ENCODE data around the gene POU6F2.
"Not testable (repeated sequence)": the region's sequence is repeated elsewhere in the genome, so short reads cannot be mapped to it uniquely, and the experiment has no call there.

Gene POU6F2

GRCh38 chr7:39001595-39001994, 23.9 kb downstream of the POU6F2 start:
- DNase-seq, result no peak

- no peak for DNase-seq
Measured at GRCh38 chr7:39002755-39003154, 25.0 kb downstream of the POU6F2 start.

- no peak for DNase-seq
Measured at GRCh38 chr7:39005036-39005435, 27.3 kb downstream of the POU6F2 start.

- no peak for DNase-seq
Measured at GRCh38 chr7:39005461-39005860, 27.8 kb downstream of the POU6F2 start.

GRCh38 chr7:39013049-39013939, 35.6 kb downstream of the POU6F2 start:
- not testable (repeated sequence) for DNase-seq

GRCh38 chr7:39016609-39017008, 38.9 kb downstream of the POU6F2 start:
- no peak for DNase-seq

- DNase-seq, result no peak
Measured at GRCh38 chr7:39017369-39017915, 39.7 kb downstream of the POU6F2 start.

GRCh38 chr7:39022796-39023195, 45.1 kb downstream of the POU6F2 start:
- no peak for DNase-seq

- DNase-seq, result no peak
Measured at GRCh38 chr7:39027491-39027890, 49.8 kb downstream of the POU6F2 start.

- DNase-seq, result no peak
Measured at GRCh38 chr7:39033885-39034624, 56.3 kb downstream of the POU6F2 start.

- no peak for DNase-seq
Measured at GRCh38 chr7:39035156-39035555, 57.4 kb downstream of the POU6F2 start.

- no peak for DNase-seq
Measured at GRCh38 chr7:39035903-39036302, 58.2 kb downstream of the POU6F2 start.

- DNase-seq, result no peak
Measured at GRCh38 chr7:39042670-39043069, 65.0 kb downstream of the POU6F2 start.

GRCh38 chr7:39043531-39043930, 65.8 kb downstream of the POU6F2 start:
- no peak for DNase-seq

GRCh38 chr7:39044489-39044888, 66.8 kb downstream of the POU6F2 start:
- DNase-seq, result no peak

GRCh38 chr7:39045231-39045630, 67.5 kb downstream of the POU6F2 start:
- DNase-seq, result no peak

GRCh38 chr7:39051279-39051678, 73.6 kb downstream of the POU6F2 start:
- no peak for DNase-seq

GRCh38 chr7:39051707-39052106, 74.0 kb downstream of the POU6F2 start:
- no peak for DNase-seq

- DNase-seq, result no peak
Measured at GRCh38 chr7:39054731-39055130, 77.0 kb downstream of the POU6F2 start.

GRCh38 chr7:39056153-39056552, 78.4 kb downstream of the POU6F2 start:
- DNase-seq, result no peak

- DNase-seq, result no peak
Measured at GRCh38 chr7:39062811-39063210, 85.1 kb downstream of the POU6F2 start.

- no peak for DNase-seq
Measured at GRCh38 chr7:39069031-39069430, 91.3 kb downstream of the POU6F2 start.

Measured in activated T-cell treated with anti-CD3 and anti-CD28 coated beads for 4 hours (primary cell).